Keratinocyte (primary cell): ENCODE measurements around the gene SND1. TPM values are rescaled to one million over a fixed set of nuclear protein-coding genes. Genes with fewer than 3 reads are reported as not detected.

Experiments used
- DNase-seq: peaks from one replicate; pipeline ENCODE4 v3.0.0-alpha.2; 2011; ENCODE audit warnings: low read depth, missing footprints, low spot score
- FAIRE-seq: peaks from 2 replicates; lab custom pipeline; 2011; peaks lifted over from hg19 to GRCh38; lab: Jason Lieb, UNC
- H2AFZ ChIP-seq: 2 replicates; pipeline ENCODE4 v1.6.0; 2012; ENCODE audit warnings: low read length, control low read depth, inconsistent platforms; ENCODE audit not compliant: control insufficient read depth
- H3K27ac ChIP-seq: 2 replicates; pipeline ENCODE4 v1.5.1; 2011; ENCODE audit warnings: low read length; ENCODE audit not compliant: control insufficient read depth, insufficient read depth
- H3K27me3 ChIP-seq: 3 replicates; pipeline ENCODE4 v1.6.0; 2011; ENCODE audit warnings: low read length; ENCODE audit not compliant: control insufficient read depth, insufficient read depth; ENCODE audit errors: extremely low read depth
- H3K36me3 ChIP-seq, 2 experiments: 2 replicates in 1 of 2; 3 replicates in 1 of 2; pipeline ENCODE4 v1.5.1; 2011; ENCODE audit warnings: low read length in 2 of 2, mild to moderate bottlenecking in 1 of 2; ENCODE audit not compliant: control insufficient read depth in 2 of 2, insufficient read depth in 2 of 2; ENCODE audit errors: extremely low read depth in 1 of 2
- H3K4me1 ChIP-seq: 3 replicates; pipeline ENCODE4 v1.5.1; 2011; ENCODE audit warnings: low read length; ENCODE audit not compliant: control insufficient read depth, insufficient read depth; ENCODE audit errors: extremely low read depth
- H3K4me2 ChIP-seq: 3 replicates; pipeline ENCODE4 v1.6.0; 2011; ENCODE audit warnings: low read depth, low read length; ENCODE audit not compliant: control insufficient read depth, insufficient read depth; ENCODE audit errors: extremely low read depth
- H3K4me3 ChIP-seq, 3 experiments: fragments of 200-600 bp in 1 of 3; sonication (generic) in 1 of 3; 2 replicates in 2 of 3; 3 replicates in 1 of 3; pipeline ENCODE4 v1.5.1; 2011 to 2016; ENCODE audit warnings: low read length in 3 of 3, mild to moderate bottlenecking in 3 of 3, control low read depth in 2 of 3, inconsistent platforms in 1 of 3, low read depth in 1 of 3, mixed read lengths in 1 of 3, mixed run types in 1 of 3, moderate library complexity in 1 of 3; ENCODE audit not compliant: control insufficient read depth in 2 of 3, insufficient read depth in 2 of 3; ENCODE audit errors: extremely low read depth in 1 of 3
- H3K79me2 ChIP-seq: 2 replicates; pipeline ENCODE4 v1.6.0; 2012; ENCODE audit warnings: low read length; ENCODE audit not compliant: control insufficient read depth, insufficient read depth
- H3K9ac ChIP-seq: 3 replicates; pipeline ENCODE4 v1.6.0; 2011; ENCODE audit warnings: low read length; ENCODE audit not compliant: control insufficient read depth, insufficient read depth; ENCODE audit errors: extremely low read depth
- H3K9me1 ChIP-seq: 3 replicates; pipeline ENCODE4 v1.6.0; 2011; ENCODE audit warnings: low read length; ENCODE audit not compliant: control insufficient read depth, insufficient read depth; ENCODE audit errors: extremely low read depth
- H3K9me3 ChIP-seq: 2 replicates; pipeline ENCODE4 v1.5.1; 2012; ENCODE audit warnings: low read depth, low read length; ENCODE audit not compliant: control insufficient read depth
- H4K20me1 ChIP-seq: 3 replicates; pipeline ENCODE4 v1.6.0; 2011; ENCODE audit warnings: low read length; ENCODE audit not compliant: control insufficient read depth, insufficient read depth; ENCODE audit errors: extremely low read depth
- EZH2 ChIP-seq: IDR thresholded peaks from one replicate; pipeline ENCODE4 v1.6.1; 2012; ENCODE audit warnings: inconsistent platforms, mild to moderate bottlenecking, low read length, moderate library complexity
- dilution Hi-C: fragments of 300-500 bp; cut with MboI; formaldehyde crosslinking; loops from one replicate; pipeline ENCODE4 v1.7.0; 2020; ENCODE audit warnings: low sequenced_read_pairs; ENCODE audit not compliant: extremely low pct_ligation_motif_present
- polyA plus RNA-seq, 5 experiments: library from polyadenylated mRNA; depleted of rRNA in 3 of 5; stranded (reverse) in 3 of 5; stranded (forward) in 1 of 5; unstranded in 1 of 5; fragments of >200 nt; gene quantifications; 1 replicate in 1 of 5; 2 replicates in 3 of 5; 3 replicates in 1 of 5; pipeline versions ENCODE4 v1.2.1 to v1.2.3, GENCODE V29; 2011 to 2012; ENCODE audit warnings: missing spikeins in 2 of 5, low read depth in 1 of 5, low replicate concordance in 1 of 5
- TF ChIP-seq, protein P1 (sequence below), 3 experiments: IDR thresholded peaks in 1 of 3; conservative IDR thresholded peaks in 1 of 3; optimal IDR thresholded peaks in 1 of 3; 2 replicates in 2 of 3; 3 replicates in 1 of 3; pipeline versions ENCODE3 to v1.5.1; 2011; ENCODE audit warnings: low read length in 3 of 3, mild to moderate bottlenecking in 3 of 3, moderate library complexity in 2 of 3, control low read depth in 1 of 3, inconsistent platforms in 1 of 3; ENCODE audit not compliant: insufficient read depth in 2 of 3; ENCODE audit errors: extremely low read depth in 1 of 3

Gene SND1
- polyA plus RNA-seq, 1 donor (not counting 4 experiments of a cell fraction or from before 2014, with no cell fraction given), result 140 TPM

DNA sequence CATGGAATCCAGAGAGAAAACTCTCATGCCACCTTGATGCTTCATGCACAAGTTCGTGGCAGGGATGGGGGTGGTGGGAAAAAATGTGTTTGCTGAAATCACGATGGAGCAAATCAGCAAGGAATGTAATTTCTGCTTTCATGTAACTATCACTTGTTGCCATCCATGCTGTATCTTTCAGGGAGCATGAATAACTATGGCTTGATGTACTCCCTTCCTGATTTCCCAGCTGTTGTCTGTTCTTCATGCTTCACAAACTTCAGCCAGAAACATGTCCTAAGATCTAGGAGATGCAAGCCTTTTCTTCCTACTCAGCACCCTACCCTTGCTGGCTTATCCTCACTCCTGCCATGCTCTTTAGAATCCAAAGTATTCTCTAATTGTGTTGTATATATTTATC lies 315.3 kb downstream of the SND1 start:
- no peak overlapping the region for H2AFZ ChIP-seq
- H3K9me1 ChIP-seq, result no peaks in the 10 kb centered on the region
- H3K9me3 ChIP-seq, result no peaks in the 10 kb centered on the region
- no peak overlapping the region for H3K9ac ChIP-seq
- H3K4me3 ChIP-seq, result no peak overlapping the region
- dilution Hi-C loops, result no loop called here
- TF ChIP-seq EZH2, result no peak
- TF ChIP-seq, protein P1, sequence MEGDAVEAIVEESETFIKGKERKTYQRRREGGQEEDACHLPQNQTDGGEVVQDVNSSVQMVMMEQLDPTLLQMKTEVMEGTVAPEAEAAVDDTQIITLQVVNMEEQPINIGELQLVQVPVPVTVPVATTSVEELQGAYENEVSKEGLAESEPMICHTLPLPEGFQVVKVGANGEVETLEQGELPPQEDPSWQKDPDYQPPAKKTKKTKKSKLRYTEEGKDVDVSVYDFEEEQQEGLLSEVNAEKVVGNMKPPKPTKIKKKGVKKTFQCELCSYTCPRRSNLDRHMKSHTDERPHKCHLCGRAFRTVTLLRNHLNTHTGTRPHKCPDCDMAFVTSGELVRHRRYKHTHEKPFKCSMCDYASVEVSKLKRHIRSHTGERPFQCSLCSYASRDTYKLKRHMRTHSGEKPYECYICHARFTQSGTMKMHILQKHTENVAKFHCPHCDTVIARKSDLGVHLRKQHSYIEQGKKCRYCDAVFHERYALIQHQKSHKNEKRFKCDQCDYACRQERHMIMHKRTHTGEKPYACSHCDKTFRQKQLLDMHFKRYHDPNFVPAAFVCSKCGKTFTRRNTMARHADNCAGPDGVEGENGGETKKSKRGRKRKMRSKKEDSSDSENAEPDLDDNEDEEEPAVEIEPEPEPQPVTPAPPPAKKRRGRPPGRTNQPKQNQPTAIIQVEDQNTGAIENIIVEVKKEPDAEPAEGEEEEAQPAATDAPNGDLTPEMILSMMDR (optimal IDR thresholded peaks at IDR 0.05 in 1 of 3, IDR thresholded peaks at IDR 0.05 in 1 of 3, conservative IDR thresholded peaks at IDR 0.05 in 1 of 3; ENCODE audit: extremely low read depth in 1 of 3, insufficient read depth in 2 of 3, low read length in 3 of 3), result no peak
- FAIRE-seq (no peak), DNase-seq (no peak)
- H3K27ac ChIP-seq, result no peak overlapping the region
- H4K20me1 ChIP-seq, result peaks cover 2% of the 10 kb centered on the region
- no peaks in the 10 kb centered on the region for H3K4me1 ChIP-seq
- peaks cover 2 to 5% of the 10 kb centered on the region in 2 experiments for H3K36me3 ChIP-seq
- H3K27me3 ChIP-seq, result no peaks in the 10 kb centered on the region
- H3K4me2 ChIP-seq, result no peak overlapping the region
- H3K79me2 ChIP-seq, result peaks cover 4% of the 10 kb centered on the region

DNA sequence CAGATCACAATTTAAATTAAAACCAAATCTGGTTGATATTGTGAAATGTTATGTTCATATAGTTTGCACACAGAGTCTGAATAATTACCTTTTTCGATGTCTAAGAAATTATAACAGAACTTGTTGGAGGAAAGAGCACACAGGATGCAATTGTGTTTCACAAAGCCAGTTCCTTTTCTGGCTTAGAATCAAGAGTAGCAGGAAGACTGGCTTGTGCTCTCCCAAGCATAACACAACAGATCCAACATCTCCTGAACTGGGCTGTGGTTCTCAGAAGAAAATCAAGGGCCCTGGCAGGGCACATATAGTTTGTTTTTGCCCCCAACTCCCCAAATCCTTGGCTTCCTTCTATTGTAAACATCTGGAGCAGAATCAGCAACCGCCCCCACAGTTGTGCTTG lies 316.6 kb downstream of the SND1 start:
- no peaks in the 10 kb centered on the region for H3K27me3 ChIP-seq
- no peaks in the 10 kb centered on the region for H4K20me1 ChIP-seq
- no peak overlapping the region for H3K27ac ChIP-seq
- no peak overlapping the region for H3K9ac ChIP-seq
- H3K79me2 ChIP-seq, result no peaks in the 10 kb centered on the region
- no peak overlapping the region for H2AFZ ChIP-seq
- H3K36me3 ChIP-seq, result peaks cover 2 to 4% of the 10 kb centered on the region in 2 experiments
- TF ChIP-seq, protein P1 (optimal IDR thresholded peaks at IDR 0.05 in 1 of 3, IDR thresholded peaks at IDR 0.05 in 1 of 3, conservative IDR thresholded peaks at IDR 0.05 in 1 of 3; ENCODE audit: extremely low read depth in 1 of 3, insufficient read depth in 2 of 3, low read length in 3 of 3), result no peak
- no peak for TF ChIP-seq EZH2
- no peaks in the 10 kb centered on the region for H3K9me3 ChIP-seq
- DNase-seq (no peak), FAIRE-seq (no peak)
- H3K4me3 ChIP-seq, result no peak overlapping the region
- dilution Hi-C loops, result no loop called here
- H3K9me1 ChIP-seq, result no peaks in the 10 kb centered on the region
- no peaks in the 10 kb centered on the region for H3K4me1 ChIP-seq
- no peak overlapping the region for H3K4me2 ChIP-seq
